ENCODE measurements around the gene TTC7B.

The TTC7B gene

GRCh38 chr14:90660865-90661570 is 155.2 kb downstream of the TTC7B start:
- peaks cover 11% of the 10 kb centered on the region for H3K4me1 Mint-ChIP-seq
- CTCF ChIA-PET = no interaction called here
- no peak for DNase-seq
- no peaks in the 10 kb centered on the region for H3K36me3 Mint-ChIP-seq
- peaks cover 5% of the 10 kb centered on the region for H3K27me3 Mint-ChIP-seq
- H3K4me3 Mint-ChIP-seq = no peak overlapping the region
- H3K9me3 Mint-ChIP-seq = no peaks in the 10 kb centered on the region
- H3K27ac Mint-ChIP-seq = no peak overlapping the region

- H3K36me3 Mint-ChIP-seq = no peaks in the 10 kb centered on the region
- H3K4me1 Mint-ChIP-seq = peaks cover 11% of the 10 kb centered on the region
- H3K4me3 Mint-ChIP-seq = no peak overlapping the region
- no peaks in the 10 kb centered on the region for H3K9me3 Mint-ChIP-seq
- H3K27ac Mint-ChIP-seq = no peak overlapping the region
- CTCF ChIA-PET = no interaction called here
- no peak for DNase-seq
- peaks cover 5% of the 10 kb centered on the region for H3K27me3 Mint-ChIP-seq
Measured at GRCh38 chr14:90659156-90659555, 157.1 kb downstream of the TTC7B start.

GRCh38 chr14:90658541-90658967 is 157.7 kb downstream of the TTC7B start:
- H3K4me1 Mint-ChIP-seq = peaks cover 11% of the 10 kb centered on the region
- no peaks in the 10 kb centered on the region for H3K9me3 Mint-ChIP-seq
- H3K4me3 Mint-ChIP-seq = no peak overlapping the region
- no peak for DNase-seq
- no peaks in the 10 kb centered on the region for H3K36me3 Mint-ChIP-seq
- no peak overlapping the region for H3K27ac Mint-ChIP-seq
- peaks cover 5% of the 10 kb centered on the region for H3K27me3 Mint-ChIP-seq
- CTCF ChIA-PET = no interaction called here

DNA sequence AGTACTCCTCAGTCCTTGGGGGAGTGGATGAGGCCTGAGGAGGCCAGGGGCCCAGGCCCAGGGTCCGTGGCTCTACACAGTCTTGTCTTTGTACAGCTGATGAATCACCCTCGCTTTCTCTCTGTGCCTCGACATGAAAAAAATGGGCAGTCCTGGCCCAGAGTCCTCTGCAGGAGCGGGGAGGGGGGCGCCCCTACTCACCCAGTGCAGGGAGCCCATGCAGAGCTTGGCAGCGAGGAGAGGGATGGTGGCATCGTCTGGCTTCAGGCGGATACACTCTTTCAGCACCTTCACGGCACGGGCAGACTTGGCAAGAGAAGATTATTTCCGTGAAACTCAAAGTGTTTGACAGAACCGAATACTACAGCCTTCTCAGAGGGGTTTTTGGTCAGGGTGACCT is 159.3 kb downstream of the TTC7B start:
- Mint-ChIP-seq H3K27ac (no peak overlapping the region), H3K4me3 (no peak overlapping the region), H3K9me3 (no peaks in the 10 kb centered on the region), H3K36me3 (no peaks in the 10 kb centered on the region), H3K27me3 (peaks cover 5% of the 10 kb centered on the region), H3K4me1 (peaks cover 11% of the 10 kb centered on the region)
- DNase-seq = no peak
- CTCF ChIA-PET = interaction anchor here (1.0 kb wide), 1 partner anchor 40 kb away, joined by 3 read pairs; no protein-coding TSS in a partner anchor

DNA sequence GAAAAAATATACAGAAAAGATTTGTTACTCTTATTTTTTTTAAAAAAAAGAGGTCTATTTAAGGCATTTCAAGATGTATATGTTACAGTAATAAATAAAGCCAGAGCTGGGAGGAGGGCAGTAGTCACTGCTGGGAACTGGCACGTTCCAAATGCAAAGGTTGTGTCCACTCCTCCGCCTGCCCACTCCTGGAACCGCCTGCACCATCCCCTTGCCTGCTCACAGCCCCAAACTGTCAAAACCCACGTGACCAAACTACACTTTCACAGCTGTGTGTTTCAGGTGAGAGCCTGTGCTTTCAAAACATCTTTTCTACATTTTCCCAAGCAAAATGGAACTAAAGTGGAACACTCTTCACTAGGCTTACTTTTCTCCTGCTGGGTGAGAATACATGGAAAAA is 160.4 kb downstream of the TTC7B start:
- peaks cover 5% of the 10 kb centered on the region for H3K27me3 Mint-ChIP-seq
- no peak for DNase-seq
- no peak overlapping the region for H3K27ac Mint-ChIP-seq
- H3K36me3 Mint-ChIP-seq = no peaks in the 10 kb centered on the region
- H3K4me1 Mint-ChIP-seq = peaks cover 11% of the 10 kb centered on the region
- CTCF ChIA-PET = interaction anchor here (1.0 kb wide), 1 partner anchor 42 kb away, joined by 3 read pairs; no protein-coding TSS in a partner anchor
- no peak overlapping the region for H3K4me3 Mint-ChIP-seq
- no peaks in the 10 kb centered on the region for H3K9me3 Mint-ChIP-seq

- H3K36me3 Mint-ChIP-seq = no peaks in the 10 kb centered on the region
- H3K27me3 Mint-ChIP-seq = peaks cover 5% of the 10 kb centered on the region
- CTCF ChIA-PET = no interaction called here
- H3K9me3 Mint-ChIP-seq = no peaks in the 10 kb centered on the region
- DNase-seq = no peak
- H3K4me1 Mint-ChIP-seq = peaks cover 11% of the 10 kb centered on the region
- no peak overlapping the region for H3K27ac Mint-ChIP-seq
- no peak overlapping the region for H3K4me3 Mint-ChIP-seq
Measured at GRCh38 chr14:90654831-90655276, 161.4 kb downstream of the TTC7B start.

DNA sequence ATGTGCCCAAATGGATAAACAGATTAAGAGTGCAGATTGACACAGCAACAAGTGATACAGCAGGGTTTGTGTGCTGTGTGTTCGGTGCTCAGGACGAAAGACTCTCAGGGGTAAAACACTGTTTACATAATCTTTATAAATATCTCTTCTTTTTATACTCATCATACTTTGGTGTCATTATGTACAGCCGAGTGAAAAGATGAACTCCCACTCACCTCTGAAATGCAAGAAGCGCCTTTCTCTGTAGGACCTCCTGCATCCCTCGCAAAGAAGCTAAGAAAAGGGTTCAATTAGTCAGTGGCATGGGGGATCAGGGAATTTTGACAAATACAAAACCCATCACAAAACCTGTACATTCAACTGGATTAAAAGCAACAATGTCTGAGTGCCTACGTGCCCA is 163.6 kb downstream of the TTC7B start:
- no peak for DNase-seq
- Mint-ChIP-seq H3K9me3 (no peaks in the 10 kb centered on the region), H3K27me3 (no peaks in the 10 kb centered on the region), H3K27ac (no peak overlapping the region), H3K4me3 (no peak overlapping the region), H3K36me3 (no peaks in the 10 kb centered on the region), H3K4me1 (no peaks in the 10 kb centered on the region)
- CTCF ChIA-PET = interaction anchor here (0.5 kb wide), 1 partner anchor 412 kb away, joined by 3 read pairs; no protein-coding TSS in a partner anchor

DNA sequence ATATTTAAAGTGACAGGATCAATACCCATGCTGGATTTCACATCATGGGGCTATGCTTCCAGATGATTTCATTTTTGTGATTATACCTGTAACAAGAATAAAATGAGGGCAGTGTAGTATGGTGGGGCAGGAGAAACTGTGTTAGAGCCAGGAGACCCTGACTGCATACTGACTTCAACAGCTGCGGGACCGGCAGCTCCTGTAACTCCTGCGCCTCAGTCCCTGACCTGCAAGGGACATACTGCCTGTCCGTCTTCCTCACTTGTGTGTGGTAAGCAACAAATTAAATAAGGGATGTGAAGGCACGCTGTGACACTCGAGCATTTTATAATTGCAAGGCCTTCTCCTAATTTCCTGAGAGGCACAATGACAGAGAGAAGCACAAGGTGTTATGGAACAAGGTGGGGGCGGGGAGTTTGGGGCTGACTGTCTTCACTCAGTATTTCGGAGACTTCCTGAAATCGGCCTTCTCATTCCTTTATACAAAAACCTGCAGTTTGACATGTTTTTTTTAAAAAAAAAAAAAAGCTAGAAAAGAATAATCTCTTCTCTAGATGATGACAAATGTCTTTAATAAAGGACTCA is 164.2 kb downstream of the TTC7B start:
- Mint-ChIP-seq H3K27me3 (no peaks in the 10 kb centered on the region), H3K4me3 (no peak overlapping the region), H3K36me3 (no peaks in the 10 kb centered on the region), H3K4me1 (no peaks in the 10 kb centered on the region), H3K27ac (no peak overlapping the region), H3K9me3 (no peaks in the 10 kb centered on the region)
- no peak for DNase-seq
- CTCF ChIA-PET = no interaction called here

DNA sequence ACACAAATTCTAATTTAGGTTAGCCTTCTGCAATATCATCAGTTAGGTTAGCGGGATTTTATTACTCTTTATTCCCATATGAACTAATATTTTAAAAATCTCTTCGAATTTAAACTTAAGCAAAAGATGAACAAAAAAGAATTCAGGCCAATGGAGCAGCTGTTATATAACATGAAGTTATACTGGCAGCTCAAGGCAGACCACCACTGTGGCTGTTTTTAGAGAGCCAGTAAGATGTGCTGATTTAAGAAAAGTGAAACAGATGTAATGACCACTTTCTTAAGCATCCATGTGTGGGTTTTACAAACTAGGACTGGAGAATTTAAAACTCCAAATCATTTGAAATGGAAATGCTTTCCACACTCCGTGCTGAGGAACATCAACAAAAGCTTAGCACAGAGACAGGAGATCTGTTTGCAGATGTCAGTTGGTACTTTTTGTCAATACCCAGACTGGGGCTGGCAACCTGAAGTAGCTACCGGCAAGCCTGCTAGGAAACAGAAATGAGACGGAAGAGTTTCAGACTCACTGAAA is 164.9 kb downstream of the TTC7B start:
- DNase-seq = no peak
- Mint-ChIP-seq H3K4me3 (no peak overlapping the region), H3K36me3 (no peaks in the 10 kb centered on the region), H3K4me1 (no peaks in the 10 kb centered on the region), H3K27ac (no peak overlapping the region), H3K9me3 (no peaks in the 10 kb centered on the region), H3K27me3 (no peaks in the 10 kb centered on the region)
- CTCF ChIA-PET = no interaction called here

GRCh38 chr14:90649557-90650135 is 166.6 kb downstream of the TTC7B start:
- no peak for DNase-seq
- Mint-ChIP-seq H3K9me3 (no peaks in the 10 kb centered on the region), H3K4me3 (no peak overlapping the region), H3K27ac (no peak overlapping the region), H3K36me3 (no peaks in the 10 kb centered on the region), H3K27me3 (no peaks in the 10 kb centered on the region), H3K4me1 (no peaks in the 10 kb centered on the region)
- CTCF ChIA-PET = no interaction called here

DNA sequence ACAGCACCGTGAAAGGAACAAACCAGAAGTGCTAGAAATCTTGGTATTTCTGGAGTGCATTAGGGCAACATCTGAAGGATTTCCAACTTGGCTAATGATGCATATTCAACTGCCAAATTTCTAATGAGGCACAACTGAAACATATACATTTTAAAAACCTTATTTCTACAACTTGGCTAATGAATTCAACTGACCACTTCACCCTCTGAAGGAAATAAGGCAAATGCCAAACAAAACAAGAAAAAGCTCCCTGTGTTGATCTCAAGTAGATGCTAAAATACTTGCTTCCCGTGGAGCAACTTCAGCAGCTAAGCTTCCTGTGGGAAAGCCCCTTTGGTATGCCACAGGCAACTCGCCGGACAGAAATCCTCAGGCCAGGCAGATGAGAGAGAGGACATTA is 167.1 kb downstream of the TTC7B start:
- no peaks in the 10 kb centered on the region for H3K27me3 Mint-ChIP-seq
- no peaks in the 10 kb centered on the region for H3K4me1 Mint-ChIP-seq
- no peak overlapping the region for H3K27ac Mint-ChIP-seq
- H3K9me3 Mint-ChIP-seq = no peaks in the 10 kb centered on the region
- CTCF ChIA-PET = no interaction called here
- no peak overlapping the region for H3K4me3 Mint-ChIP-seq
- no peak for DNase-seq
- no peaks in the 10 kb centered on the region for H3K36me3 Mint-ChIP-seq

GRCh38 chr14:90648421-90648820 is 167.8 kb downstream of the TTC7B start:
- DNase-seq = no peak
- Mint-ChIP-seq H3K27me3 (no peaks in the 10 kb centered on the region), H3K4me1 (no peaks in the 10 kb centered on the region), H3K27ac (no peak overlapping the region), H3K36me3 (no peaks in the 10 kb centered on the region), H3K4me3 (no peak overlapping the region), H3K9me3 (no peaks in the 10 kb centered on the region)
- CTCF ChIA-PET = no interaction called here

- no peaks in the 10 kb centered on the region for H3K4me1 Mint-ChIP-seq
- no peak for DNase-seq
- H3K4me3 Mint-ChIP-seq = no peak overlapping the region
- CTCF ChIA-PET = no interaction called here
- no peaks in the 10 kb centered on the region for H3K27me3 Mint-ChIP-seq
- no peaks in the 10 kb centered on the region for H3K9me3 Mint-ChIP-seq
- H3K27ac Mint-ChIP-seq = no peak overlapping the region
- no peaks in the 10 kb centered on the region for H3K36me3 Mint-ChIP-seq
Measured at GRCh38 chr14:90647473-90648005, 168.7 kb downstream of the TTC7B start.

GRCh38 chr14:90645842-90646443 is 170.3 kb downstream of the TTC7B start:
- H3K36me3 Mint-ChIP-seq = no peaks in the 10 kb centered on the region
- CTCF ChIA-PET = no interaction called here

More at GRCh38 chr14:90645842-90646443, 170.3 kb downstream of the TTC7B start:
- Mint-ChIP-seq H3K4me1 (no peaks in the 10 kb centered on the region), H3K27me3 (no peaks in the 10 kb centered on the region), H3K27ac (no peak overlapping the region), H3K9me3 (no peaks in the 10 kb centered on the region), H3K4me3 (no peak overlapping the region)
- DNase-seq = no peak
